DMS 273 treated with DMSO at 0.1 percent for 48 hours (cell line): ENCODE results near the gene VAV2.
"Not testable (repeated sequence)": the region's sequence is repeated elsewhere in the genome, so short reads cannot be mapped to it uniquely, and the experiment has no call there.

Experiments
- DNase-seq: peaks from one replicate; lab custom pipeline; 2025; lab: John Stamatoyannopoulos, UW

Gene VAV2

DNA sequence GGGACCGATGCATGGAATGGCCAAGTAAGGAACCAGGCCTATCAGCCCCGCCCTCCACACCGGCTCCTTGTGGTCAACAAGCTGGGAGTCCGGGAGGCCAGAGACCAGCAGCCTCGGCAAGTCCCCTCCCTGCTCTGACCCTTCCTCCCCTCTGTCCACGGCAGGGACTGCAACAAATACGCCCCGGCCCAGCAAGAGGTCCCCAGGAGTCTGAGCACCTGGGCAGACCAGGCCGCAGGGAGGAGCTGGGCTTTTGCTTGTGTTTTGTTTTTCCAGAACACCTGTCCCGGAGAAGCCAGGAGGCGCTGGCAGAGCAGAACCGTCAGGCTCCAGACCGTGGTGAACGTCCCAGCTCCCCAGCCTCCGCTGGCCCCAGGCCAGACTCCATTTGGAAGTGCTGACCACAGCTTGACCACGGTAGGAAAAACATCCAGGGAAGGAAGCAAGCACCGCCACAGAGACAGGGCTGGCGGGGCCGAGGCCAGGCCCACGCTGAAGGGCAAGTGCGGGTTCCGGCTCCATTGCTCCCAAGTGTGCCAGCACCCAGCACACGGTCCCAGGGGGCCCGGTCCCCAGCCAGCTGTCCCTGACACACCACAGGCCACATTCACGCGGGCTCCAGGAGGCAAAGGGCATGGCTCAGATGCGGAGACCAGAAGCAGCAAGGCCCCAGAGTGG, 56.7 kb downstream of the VAV2 start:
- no peak for DNase-seq

DNA sequence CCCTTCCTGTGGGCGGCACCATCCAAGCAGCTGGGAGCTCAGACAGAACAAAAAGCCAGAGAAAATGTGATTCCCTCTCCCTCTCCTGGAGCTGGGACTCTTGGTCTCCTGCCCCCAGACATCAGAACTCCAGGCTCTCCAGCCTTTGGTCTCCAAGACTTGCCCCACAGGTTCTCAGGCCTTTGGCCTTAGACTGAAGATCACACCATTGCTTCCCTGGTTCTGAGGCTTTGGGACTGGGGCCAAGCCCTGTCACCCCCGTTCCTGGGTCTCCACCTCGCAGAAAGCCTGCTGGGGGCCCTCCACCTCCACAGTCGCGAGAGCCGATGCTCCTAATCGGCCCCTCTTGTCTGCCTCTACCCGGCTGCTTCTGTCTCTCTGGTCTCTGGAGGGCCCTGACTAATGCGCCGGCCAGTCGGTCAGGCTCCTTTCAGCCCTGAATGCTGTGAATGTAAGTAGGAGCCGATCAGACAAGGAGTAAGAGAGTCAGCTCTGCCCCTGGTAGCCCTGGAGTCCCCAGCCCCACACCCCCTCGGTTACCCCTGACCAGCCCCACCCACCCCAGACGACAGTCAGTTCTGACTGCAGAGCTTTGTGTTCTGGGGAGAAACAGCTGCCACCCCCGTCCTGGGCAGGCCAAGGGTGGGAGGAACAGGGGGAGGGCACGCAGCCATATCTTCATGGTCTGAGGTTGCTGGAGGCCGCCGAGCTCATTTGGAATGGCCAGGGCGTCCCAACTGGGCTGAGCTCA, 57.5 kb downstream of the VAV2 start:
- no peak for DNase-seq

DNA sequence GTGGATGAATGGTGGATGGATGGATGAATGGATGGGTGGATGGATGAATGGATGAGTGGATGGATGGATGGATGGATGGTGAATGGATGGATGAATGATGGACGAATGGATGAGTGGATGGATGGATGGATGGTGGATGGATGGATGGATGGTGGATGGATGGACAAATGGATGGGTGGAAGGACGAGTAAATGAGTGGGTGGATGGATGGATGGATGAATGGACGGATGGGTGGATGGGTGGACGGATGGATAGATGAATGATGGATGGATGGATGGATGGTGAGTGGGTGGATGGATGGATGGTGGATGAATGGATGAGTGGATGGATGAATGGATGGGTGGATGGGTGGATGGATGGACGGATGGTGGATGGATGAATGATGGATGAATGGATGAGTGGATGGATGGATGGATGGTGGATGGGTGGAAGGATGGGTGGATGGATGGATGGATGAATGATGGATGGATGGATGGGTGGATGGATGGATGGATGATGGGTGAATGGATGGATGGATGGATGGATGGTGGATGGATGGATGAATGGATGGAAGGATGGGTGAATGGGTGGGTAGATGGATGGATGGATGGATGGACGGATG, 58.6 kb downstream of the VAV2 start:
- DNase-seq = no peak

DNA sequence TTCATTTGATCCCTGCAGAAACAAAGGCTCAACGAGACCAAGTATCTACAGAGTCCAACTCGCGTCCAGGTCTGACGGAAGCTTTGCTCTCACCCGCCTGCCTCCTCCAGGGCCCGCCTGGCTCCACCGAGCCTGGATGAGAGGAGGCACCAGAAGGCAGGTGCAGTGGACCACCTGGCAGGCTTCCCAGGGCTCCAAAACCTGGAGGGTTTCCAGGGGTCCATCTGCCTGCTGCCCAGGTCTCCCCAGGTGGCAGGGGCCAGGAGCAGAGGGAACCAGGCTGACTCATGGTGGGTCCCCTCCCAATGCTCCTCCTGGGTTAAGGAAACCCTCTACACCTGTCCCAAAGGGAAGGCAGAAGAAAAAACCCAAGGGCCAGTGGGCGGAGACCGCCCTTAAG, 59.5 kb downstream of the VAV2 start:
- DNase-seq = no peak

DNA sequence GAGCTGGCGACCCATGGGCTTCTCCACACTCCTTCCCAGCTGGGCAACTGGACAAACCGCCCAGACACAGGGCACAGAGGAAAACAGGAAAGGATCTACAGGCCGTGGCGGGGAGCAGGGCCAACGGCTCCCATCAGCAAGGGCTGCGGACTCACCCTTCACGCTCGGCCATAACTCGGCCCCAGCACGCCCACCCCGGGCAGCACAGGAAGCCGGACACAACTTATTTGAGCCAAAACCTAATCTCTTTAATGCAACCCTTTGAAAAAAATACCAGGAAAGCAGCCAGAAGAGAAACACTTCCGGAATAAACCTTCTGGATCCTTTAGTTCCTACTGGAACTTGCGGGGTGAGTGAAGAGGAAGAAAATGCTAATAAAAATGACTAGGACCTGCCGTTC, 59.9 kb downstream of the VAV2 start:
- no peak for DNase-seq

DNA sequence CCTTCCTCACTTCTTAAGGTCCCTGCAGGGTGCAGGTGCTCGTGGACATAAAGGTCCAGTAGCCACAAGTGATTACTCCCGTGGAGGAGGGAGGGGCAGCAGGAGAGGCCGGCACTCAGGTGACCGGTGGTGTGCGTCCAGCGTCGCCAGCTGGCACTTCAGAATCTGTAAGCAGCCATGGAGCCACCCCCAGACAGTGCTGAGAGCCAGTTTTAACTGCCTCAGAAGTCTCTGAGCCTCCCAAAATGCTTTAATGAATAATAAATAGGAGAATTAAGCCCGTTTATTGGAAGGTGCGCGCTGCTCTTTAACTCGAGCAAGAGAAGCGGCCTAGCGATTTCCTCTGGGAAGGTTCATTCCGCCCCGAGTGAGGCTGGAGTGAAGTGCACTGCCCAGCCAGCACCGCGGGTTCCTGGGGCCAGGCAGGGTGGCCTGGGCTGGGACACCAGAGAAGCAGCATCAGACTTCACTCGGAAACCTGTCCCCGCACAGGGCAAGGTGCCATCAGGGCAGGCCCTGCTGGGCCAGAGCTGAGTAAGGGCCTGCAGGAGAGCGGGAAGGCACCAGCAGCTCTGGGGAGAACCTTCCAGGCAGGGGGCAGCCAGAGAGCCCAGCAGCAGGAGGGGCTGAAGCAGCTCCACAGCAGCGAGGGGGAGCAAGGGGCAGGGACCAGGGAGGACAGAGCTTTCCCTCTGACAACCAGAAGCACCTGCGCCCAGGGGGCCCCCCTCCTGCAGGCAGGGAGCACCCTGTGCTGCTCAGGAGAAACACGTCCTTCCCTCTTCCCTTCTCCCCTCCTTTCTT, 61.2 kb downstream of the VAV2 start:
- DNase-seq = no peak

DNA sequence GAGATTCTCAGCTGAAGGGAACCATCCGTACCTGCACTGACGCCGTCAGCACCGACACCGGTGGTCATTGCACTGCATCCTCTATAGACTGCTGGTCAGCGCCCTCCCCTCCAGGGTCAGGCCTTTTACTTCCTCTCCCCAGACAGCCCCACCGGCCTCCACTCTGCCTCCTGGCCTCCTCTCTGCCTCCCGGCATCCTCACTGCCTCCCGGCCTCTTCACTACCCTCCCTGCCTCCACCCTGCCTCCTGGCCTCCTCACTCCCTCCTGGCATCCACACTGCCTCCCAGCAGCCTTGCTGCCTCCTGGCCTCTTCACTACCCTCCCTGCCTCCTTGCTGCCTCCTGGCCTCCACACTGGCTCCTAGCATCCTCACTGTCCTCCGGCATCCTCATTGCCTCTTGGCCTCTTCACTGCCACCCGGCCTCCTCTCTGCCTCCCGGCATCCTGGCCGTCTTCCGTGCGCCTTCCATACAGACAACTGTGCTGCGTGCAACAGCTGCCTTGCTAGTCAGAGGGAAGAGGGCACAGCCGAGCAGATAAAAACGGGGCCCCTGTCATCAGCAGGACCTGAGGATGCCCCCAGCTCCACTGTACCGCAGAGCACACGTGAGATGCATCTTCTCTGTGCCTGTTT, 62.0 kb downstream of the VAV2 start:
- DNase-seq = no peak

DNA sequence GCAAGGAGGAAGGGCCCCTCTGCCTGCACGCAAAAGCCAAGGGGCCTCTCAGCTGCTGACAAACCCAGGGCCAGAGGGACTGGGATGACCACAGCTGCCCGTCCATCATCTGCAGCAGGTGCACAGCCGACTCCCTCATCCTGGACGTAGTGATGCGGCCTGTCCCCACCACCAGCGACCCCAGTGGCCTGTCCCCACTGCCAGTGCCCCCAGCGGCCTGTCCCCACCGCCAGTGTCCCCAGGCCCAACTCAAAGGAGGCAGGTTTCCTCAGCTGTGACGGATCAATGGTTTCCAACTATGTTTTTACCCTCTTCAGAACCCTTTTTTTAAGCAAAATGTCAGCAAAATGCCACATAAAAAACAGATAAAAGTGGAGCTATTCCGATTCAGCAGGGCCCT, 62.5 kb downstream of the VAV2 start:
- DNase-seq = no peak

DNA sequence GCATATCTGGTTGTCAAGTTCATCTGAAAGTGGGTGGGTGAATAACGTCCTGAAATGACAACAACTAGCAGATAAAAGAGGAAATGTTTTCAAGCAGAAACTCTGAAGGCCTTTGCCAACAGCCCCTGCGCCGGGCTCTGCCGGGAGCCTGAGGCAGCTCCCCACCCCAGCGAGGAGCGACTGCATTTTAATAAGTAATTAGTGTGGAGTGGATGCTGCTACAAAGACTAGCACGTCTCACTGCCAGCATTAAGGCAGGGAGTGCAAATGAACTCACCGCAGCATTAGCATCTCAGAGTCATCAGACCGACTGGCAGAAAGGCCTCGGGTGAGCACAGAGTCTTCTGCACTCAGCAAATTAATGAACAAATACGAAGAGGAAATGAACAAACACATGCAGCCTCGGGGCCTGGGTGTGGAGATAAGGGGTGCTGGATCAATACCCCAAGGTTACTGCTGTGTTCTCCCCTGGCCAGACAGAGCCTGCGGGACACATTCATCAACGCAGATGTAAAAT, 63.8 kb downstream of the VAV2 start:
- no peak for DNase-seq

DNA sequence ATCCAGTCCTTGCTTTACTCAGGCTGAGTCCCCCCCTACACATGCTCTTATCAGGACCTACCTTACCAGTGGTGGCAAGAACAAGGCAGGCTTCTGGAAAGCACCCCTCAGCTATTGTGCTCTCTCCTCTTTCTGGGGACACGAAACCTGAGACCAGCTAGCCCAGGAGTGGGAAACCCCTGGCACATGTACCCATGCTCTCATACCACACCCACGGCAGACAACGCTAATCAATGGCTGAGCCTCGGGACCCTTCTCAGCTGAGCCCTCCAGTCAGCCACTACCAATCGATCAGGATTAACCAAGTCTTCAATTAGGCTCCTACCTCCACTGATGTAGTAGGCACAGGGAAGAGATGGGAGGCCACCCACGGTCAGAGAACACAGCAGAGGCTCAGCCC, 65.1 kb downstream of the VAV2 start:
- DNase-seq = no peak

DNA sequence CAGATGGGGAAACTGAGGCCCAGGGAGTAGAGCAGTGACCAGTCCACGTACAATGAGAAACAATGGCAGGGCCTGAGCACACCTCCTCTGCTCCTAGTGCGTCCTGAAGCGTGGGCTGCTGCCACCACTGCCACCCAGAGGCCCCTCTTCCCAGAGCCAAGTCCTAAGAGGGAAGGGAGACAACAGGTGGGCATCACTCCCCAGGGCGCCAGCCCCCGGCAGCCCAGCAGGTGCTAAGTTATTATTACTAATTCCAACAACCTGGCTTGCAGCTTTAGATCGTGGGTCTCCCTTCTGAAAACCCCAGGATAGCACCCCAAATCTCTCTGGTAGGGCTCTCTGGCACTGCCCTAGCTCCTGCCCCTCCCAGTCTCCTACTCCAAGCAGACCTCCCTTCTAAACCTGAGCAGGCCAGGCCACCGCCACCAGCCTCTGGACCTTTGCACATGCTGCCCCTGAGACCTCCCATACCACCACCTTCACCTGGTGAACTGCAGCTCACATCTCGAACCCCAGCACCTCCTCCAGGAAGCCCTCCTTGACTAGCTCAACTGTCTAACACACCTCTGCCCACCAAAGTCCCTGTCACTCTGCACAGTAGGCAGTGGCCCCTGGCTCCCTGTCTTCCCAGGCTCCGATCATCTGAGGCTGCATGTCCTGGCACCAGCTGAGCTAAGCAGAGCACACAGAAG, 65.8 kb downstream of the VAV2 start:
- DNase-seq = no peak

DNA sequence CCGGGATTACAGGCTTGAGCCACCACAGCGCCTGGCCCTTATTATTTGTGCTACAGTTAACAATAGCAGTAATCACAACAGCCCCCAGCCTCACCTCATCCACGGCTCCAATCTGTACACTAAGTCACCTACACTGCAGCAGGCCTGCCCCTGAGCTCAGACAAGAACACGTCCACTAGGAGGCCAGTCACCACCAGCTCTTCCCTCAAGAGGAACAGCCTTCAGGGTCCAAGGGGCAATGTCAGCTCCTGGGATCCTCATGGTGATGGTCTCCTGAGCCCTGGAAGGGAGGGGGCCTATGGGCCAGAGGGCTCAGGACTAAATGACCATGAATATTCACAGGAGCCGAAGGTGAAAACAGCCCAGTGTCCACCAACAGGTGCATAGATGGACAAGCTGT, 67.7 kb downstream of the VAV2 start:
- DNase-seq = no peak

DNA sequence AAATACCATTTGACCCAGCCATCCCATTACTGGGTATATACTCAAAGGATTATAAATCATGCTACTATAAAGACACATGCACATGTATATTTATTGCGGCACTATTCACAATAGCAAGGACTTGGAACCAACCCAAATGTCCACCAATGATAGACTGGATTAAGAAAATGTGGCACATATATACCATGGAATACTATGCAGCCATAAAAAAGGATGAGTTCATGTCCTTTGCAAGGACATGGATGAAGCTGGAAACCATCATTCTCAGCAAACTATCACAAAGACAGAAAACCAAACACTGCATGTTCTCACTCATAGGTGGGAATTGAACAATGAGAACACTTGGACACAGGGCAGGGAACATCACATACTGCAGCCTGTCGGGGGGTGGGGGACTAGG, 68.5 kb downstream of the VAV2 start:
- DNase-seq = not testable (repeated sequence)

DNA sequence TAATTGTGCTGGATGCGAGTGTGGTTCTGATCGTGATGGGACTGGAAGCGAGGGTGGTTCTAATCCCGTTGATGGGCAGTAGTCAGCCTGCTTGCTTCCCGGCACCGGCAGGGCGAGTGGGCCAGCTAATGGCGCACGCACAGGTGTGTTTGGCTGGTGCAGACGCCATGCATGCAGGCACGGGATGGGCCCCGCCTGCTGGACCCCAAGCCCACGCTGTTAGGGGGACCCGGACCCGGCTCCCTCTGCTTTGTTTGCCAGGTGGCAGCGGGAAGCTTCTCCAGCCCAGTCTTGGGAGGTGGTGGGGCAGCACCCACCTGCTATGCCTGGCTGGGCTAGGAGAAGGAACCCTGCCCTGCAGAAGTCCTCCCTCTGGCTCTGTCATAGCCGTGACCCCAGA, 70.3 kb downstream of the VAV2 start:
- no peak for DNase-seq

DNA sequence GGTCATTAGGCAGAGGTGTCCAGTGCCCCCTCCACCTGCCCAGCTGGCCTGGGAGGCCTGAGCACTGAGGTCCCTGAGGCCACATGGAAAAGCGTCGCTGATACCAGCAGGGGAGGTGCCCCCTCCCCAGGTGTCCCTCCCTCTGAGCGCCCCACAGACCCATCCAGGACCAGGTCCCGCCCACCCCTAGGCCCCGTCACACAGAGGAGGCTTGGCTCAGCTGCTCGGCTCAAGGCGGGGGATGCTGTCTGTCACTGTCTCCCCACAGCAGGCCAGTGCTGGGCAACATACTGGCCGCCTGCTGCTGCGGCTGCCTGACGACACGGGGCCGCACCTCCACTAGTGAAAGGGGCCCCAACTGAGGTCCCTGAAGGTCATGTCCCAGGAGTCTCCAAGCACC, 71.7 kb downstream of the VAV2 start:
- DNase-seq = no peak

DNA sequence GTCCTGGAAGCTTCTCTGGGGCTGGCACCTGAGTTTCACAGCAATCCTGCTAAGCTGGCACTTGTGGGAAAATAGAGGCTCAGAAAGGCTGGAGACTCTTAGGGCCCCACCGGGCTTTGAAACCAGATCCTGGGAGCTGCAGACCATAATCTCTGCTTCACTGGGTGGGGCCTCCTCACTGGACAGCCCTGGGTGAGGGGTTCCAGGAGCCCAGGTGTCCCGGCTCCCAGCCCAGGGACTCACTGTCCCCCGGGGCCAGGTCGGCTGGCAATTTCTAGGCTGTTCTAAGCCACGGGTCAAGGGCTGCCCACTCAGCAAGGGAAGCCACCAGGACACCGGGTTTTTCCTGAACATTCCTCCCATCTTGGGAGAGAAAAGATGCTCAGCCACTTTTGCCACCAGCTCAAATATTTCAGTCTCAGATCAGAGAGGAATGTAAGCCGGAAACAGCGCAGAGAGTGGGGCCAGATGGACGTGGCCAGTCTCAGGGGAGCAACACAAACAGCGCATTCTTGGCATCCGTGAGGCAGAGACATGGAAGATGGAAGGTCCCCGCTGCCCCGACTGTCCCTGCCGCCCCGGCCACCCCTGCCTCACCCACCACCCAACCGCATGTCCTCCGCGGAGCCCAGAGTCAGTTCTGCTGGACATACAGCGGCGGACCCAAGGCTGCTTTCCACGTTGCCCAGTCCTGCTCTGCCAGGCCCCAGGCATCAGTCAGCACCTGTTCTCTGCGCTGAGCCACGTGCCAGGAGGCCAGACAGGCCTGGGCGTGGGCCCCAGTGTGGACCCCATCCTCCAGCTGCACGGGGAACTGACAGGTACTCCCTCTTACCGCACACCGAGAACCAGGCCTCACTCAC, 72.6 kb downstream of the VAV2 start:
- no peak for DNase-seq

DNA sequence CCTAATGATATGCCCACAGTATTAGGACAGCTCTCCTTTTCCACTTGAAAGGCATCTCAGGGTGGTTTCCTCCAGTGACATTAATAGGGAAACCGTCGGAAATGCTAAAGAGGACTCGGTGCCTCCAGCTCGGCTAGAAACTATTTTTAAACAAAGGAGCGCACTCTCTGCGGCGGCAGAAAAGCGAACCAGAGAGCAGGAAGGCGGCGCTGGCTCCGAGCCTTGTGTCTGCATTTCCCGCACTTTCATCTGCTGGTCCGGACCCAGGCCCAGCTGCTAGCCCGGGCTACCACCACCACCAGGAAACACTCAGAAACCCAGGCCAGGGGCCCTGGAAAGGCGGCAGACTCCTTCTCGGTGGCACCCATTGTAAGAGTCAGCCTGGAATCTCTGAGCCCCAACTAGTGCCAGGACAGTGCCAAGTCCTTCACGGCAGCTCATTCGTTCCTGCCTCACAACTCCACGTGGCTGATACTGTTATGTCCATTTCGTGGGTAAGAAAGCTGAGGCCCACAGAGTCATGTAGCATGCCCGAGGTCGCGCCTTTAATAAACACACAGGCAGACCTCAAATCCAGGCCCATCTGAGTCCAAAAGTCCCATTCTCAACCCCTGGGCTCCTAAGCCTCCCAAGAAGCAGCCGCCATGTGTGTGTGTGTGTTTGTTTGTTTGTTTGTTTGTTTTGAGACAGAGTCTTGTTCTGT, 73.9 kb downstream of the VAV2 start:
- no peak for DNase-seq

DNA sequence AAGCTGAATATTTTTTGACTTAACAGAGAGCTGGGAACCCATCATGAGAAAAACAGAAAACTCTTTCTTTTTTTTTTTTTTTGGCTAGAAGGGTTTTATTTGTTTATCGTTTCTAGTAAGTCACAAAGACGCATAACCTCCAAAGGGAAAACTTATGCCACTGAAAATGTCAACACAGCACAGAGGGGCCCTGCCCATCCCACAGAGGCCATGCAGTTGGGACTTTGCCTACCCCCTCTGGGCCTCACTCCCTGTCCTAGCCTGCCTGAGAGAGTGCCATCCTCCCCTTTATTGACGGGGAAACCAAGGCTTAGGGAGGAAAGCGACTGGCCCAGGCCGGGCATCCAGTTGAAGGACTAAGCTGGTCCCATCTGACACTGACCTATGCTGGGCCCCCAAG, 74.7 kb downstream of the VAV2 start:
- no peak for DNase-seq

DNA sequence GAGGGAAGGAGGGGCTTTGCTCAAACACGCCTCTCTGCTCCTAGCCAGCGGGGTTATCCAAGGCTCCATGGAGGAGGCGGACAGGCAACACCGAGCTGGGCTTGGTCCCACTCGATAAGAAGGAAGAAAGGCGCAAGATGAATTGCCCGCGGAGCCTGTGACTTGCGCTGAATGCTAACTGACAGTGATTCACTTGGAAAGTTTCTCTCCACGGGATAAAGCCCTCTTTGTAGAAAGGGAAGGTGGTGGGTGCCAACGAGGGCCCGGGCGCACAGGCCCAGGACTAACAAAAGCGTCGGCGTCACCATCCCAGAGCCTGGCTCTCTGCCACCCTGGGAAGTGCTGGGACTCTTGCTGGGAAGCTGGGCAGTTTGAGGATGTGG, 76.0 kb downstream of the VAV2 start:
- no peak for DNase-seq
